Measurements from ENCODE around the gene NRK.
"Not testable (repeated sequence)": the region's sequence is repeated elsewhere in the genome, so short reads cannot be mapped to it uniquely, and the experiment has no call there.

Gene NRK

GRCh38 chrX:105972690-105973386 is 150.5 kb downstream of the NRK start:
- no peak overlapping the region for H3K4me3 ChIP-seq (ENCODE audit: low read depth, low read length)
- TF ChIP-seq, protein P1, sequence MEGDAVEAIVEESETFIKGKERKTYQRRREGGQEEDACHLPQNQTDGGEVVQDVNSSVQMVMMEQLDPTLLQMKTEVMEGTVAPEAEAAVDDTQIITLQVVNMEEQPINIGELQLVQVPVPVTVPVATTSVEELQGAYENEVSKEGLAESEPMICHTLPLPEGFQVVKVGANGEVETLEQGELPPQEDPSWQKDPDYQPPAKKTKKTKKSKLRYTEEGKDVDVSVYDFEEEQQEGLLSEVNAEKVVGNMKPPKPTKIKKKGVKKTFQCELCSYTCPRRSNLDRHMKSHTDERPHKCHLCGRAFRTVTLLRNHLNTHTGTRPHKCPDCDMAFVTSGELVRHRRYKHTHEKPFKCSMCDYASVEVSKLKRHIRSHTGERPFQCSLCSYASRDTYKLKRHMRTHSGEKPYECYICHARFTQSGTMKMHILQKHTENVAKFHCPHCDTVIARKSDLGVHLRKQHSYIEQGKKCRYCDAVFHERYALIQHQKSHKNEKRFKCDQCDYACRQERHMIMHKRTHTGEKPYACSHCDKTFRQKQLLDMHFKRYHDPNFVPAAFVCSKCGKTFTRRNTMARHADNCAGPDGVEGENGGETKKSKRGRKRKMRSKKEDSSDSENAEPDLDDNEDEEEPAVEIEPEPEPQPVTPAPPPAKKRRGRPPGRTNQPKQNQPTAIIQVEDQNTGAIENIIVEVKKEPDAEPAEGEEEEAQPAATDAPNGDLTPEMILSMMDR (IDR thresholded peaks at IDR 0.05; ENCODE audit: low read depth, low read length, missing control alignments) = no peak
- no peak for DNase-seq (ENCODE audit: low read depth)

DNA sequence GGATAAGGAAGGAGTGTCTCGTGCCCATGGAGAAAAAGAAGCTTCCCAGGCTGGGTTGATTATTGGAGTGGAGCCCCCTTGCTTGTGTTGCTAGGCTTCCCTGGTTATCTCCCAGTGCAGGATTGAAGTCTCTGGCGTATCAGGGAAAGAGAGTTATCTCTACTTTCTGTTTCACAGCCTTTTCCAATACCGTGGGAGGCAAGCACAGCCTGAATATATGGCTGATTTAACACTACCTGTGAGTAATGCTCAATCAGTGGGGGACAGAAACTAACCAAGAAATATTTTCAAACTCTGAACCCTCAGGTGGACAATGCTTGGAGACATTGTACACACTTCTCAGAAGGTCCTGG is 151.0 kb downstream of the NRK start:
- DNase-seq (ENCODE audit: low read depth) = no peak
- TF ChIP-seq, protein P1 (IDR thresholded peaks at IDR 0.05; ENCODE audit: low read depth, low read length, missing control alignments) = no peak
- H3K4me3 ChIP-seq (ENCODE audit: low read depth, low read length) = no peak overlapping the region

DNA sequence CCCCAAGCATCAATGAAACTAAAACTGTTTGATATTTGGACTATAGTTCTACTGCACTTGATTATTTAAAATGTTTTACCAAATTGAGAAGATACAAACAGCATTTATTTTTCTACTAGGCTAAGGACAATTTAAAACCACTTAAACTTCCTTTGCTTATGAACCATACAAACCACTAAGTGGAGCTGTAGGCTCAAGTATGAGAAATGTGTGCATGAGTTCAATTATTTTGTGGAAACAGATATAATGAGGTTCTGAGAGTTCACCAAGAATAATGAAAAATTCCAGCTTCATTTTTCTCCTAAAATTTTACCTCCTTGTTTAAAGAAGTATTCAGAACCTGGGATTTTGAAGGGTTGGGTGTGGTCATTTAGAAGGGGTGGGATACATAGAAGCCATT is 153.0 kb downstream of the NRK start:
- DNase-seq (ENCODE audit: low read depth) = no peak
- TF ChIP-seq, protein P1 (IDR thresholded peaks at IDR 0.05; ENCODE audit: low read depth, low read length, missing control alignments) = no peak
- no peak overlapping the region for H3K4me3 ChIP-seq (ENCODE audit: low read depth, low read length)

GRCh38 chrX:105981772-105982485 is 159.6 kb downstream of the NRK start:
- DNase-seq (ENCODE audit: low read depth) = no peak
- no peak overlapping the region for H3K4me3 ChIP-seq (ENCODE audit: low read depth, low read length)
- TF ChIP-seq, protein P1 (IDR thresholded peaks at IDR 0.05; ENCODE audit: low read depth, low read length, missing control alignments) = no peak

DNA sequence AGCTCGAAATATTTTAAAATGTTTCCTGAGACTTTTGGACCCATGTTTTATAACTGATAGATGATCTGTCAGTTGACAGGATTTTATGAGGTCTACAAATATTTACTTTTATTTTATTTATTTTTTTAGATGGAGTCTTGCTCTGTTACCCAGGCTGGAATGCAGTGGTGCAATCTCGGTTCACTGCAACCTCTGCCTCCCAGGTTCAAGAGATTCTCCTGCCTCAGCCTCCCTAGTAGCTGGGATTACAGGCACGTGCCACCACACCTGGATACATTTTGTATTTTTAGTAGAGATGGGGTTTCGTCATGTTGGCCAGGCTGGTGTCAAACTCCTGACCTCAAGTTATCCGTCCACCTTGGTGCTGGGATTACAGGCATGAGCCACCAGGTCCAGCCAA is 166.1 kb downstream of the NRK start:
- DNase-seq (ENCODE audit: low read depth); H3K4me3 ChIP-seq (ENCODE audit: low read depth, low read length): not testable (repeated sequence)

GRCh38 chrX:105999294-105999693 is 177.0 kb downstream of the NRK start:
- TF ChIP-seq, protein P1 (IDR thresholded peaks at IDR 0.05; ENCODE audit: low read depth, low read length, missing control alignments) = no peak
- no peak overlapping the region for H3K4me3 ChIP-seq (ENCODE audit: low read depth, low read length)
- no peak for DNase-seq (ENCODE audit: low read depth)

GRCh38 chrX:106000203-106000602 is 177.9 kb downstream of the NRK start:
- no peak for DNase-seq (ENCODE audit: low read depth)
- H3K4me3 ChIP-seq (ENCODE audit: low read depth, low read length) = no peak overlapping the region
- TF ChIP-seq, protein P1 (IDR thresholded peaks at IDR 0.05; ENCODE audit: low read depth, low read length, missing control alignments) = no peak

DNA sequence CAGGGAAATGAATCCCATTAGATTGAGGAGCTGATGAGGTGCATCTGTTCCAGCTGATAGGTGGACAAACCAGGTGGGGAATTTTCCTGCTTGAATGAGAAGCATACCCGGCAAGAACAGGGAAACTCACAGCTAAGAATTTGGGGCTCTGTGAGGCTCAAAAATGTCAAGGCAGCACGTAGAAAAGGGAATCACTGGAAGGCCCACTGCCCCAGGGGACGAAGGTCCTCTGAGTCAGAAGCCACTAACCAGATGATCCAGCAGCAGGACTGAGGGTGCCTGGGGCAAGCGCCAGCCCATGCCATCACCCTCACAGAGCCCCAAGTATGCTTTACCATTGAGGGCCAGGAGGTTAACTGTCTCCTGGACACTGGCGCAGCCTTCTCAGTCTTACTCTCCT is 178.3 kb downstream of the NRK start:
- not testable (repeated sequence) for DNase-seq (ENCODE audit: low read depth); H3K4me3 ChIP-seq (ENCODE audit: low read depth, low read length)
